Endothelial cell of umbilical vein (primary cell): Measurements from ENCODE around the gene SEMA5A.

Experiments
- EZH2 ChIP-seq: IDR thresholded peaks from 2 replicates; pipeline ENCODE4 v1.6.1; 2012; ENCODE audit warnings: borderline replicate concordance, low read depth, mild to moderate bottlenecking, moderate library complexity, low read length, inconsistent platforms; ENCODE audit not compliant: severe bottlenecking
- FOS ChIP-seq: IDR thresholded peaks from 2 replicates; pipeline ENCODE4 v1.6.1; 2011; ENCODE audit warnings: mild to moderate bottlenecking, low read length, moderate library complexity, borderline replicate concordance; ENCODE audit not compliant: insufficient read depth
- GATA2 ChIP-seq: IDR thresholded peaks from 2 replicates; pipeline ENCODE4 v1.7.0; 2011; ENCODE audit warnings: low read depth, mild to moderate bottlenecking, moderate library complexity, mixed read lengths, low read length; ENCODE audit not compliant: insufficient read length, insufficient read depth
- JUN ChIP-seq: IDR thresholded peaks from 2 replicates; pipeline ENCODE4 v1.6.1; 2011; ENCODE audit warnings: borderline replicate concordance, low read depth; ENCODE audit not compliant: insufficient read length, insufficient read depth
- MAX ChIP-seq: IDR thresholded peaks from 2 replicates; pipeline ENCODE4 v1.6.1; 2011; ENCODE audit not compliant: insufficient read depth, insufficient read length
- MYC ChIP-seq: IDR thresholded peaks from one replicate; pipeline ENCODE4 v1.6.1; 2011; ENCODE audit warnings: mild to moderate bottlenecking, low read depth, low read length
- POLR2A ChIP-seq: IDR thresholded peaks from 2 replicates; pipeline ENCODE4 v1.6.1; 2012; ENCODE audit warnings: low read depth, mild to moderate bottlenecking, control low read depth, low read length
- POLR2AphosphoS5 ChIP-seq: IDR thresholded peaks from 2 replicates; pipeline ENCODE4 v1.6.1; 2012; ENCODE audit warnings: low read depth, mild to moderate bottlenecking, control low read depth, low read length, moderate library complexity; ENCODE audit not compliant: insufficient read depth
- TF ChIP-seq, protein P1 (sequence below), 2 donors: IDR thresholded peaks; 1 replicate in 1 of 2; 2 replicates in 1 of 2; pipeline ENCODE4 v1.5.1; 2011; ENCODE audit warnings: low read length in 2 of 2, mild to moderate bottlenecking in 2 of 2, moderate library complexity in 2 of 2, control low read depth in 1 of 2, inconsistent platforms in 1 of 2, low read depth in 1 of 2; ENCODE audit not compliant: insufficient read depth in 1 of 2; ENCODE audit errors: extremely low read depth in 1 of 2

DNA sequence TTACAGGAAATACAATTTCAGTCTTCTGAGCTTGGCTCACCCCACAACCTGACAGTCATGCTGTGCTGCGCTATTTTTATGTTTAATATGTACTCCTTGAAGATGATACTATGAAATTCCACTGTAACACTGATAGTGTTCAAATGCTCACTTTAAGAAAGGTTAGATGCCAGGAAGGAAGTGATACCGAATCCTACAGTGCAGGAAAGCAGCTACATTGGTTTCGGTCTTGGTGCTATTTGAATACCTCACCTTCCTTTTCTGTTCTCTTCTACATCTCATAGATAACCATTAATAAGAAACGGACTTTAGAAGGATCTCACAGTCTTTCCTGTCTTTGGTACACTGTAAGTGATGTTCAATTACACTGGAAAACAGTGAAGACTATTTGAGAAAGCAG, 117.6 kb downstream of the SEMA5A start:
- TF ChIP-seq EZH2 = no peak
- TF ChIP-seq, protein P1, sequence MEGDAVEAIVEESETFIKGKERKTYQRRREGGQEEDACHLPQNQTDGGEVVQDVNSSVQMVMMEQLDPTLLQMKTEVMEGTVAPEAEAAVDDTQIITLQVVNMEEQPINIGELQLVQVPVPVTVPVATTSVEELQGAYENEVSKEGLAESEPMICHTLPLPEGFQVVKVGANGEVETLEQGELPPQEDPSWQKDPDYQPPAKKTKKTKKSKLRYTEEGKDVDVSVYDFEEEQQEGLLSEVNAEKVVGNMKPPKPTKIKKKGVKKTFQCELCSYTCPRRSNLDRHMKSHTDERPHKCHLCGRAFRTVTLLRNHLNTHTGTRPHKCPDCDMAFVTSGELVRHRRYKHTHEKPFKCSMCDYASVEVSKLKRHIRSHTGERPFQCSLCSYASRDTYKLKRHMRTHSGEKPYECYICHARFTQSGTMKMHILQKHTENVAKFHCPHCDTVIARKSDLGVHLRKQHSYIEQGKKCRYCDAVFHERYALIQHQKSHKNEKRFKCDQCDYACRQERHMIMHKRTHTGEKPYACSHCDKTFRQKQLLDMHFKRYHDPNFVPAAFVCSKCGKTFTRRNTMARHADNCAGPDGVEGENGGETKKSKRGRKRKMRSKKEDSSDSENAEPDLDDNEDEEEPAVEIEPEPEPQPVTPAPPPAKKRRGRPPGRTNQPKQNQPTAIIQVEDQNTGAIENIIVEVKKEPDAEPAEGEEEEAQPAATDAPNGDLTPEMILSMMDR (IDR thresholded peaks at IDR 0.05; ENCODE audit: extremely low read depth in 1 of 2, insufficient read depth in 1 of 2, low read depth in 1 of 2, low read length in 2 of 2) = no peak
- TF ChIP-seq POLR2AphosphoS5 = no peak
- no peak for TF ChIP-seq POLR2A
- no peak for TF ChIP-seq MYC
- no peak for TF ChIP-seq JUN
- TF ChIP-seq MAX = no peak
- no peak for TF ChIP-seq GATA2
- no peak for TF ChIP-seq FOS
